ENCODE results near the gene PTGS2. TPM values are rescaled to one million over a fixed set of nuclear protein-coding genes. Genes with fewer than 3 reads are reported as not detected.

PTGS2 gene
- total and polyA plus RNA-seq, 10 donors: 0.20 to 8.3 (median 3.2) TPM

GRCh38 chr1:186636786-186637185 lies 43.4 kb downstream of the PTGS2 start:
- Histone ChIP-seq H3K9me3 (no peaks in the 10 kb centered on the region), H3K27ac (no peak overlapping the region), H3K27me3 (replicated peaks in 1 of 7) (no peaks in the 10 kb centered on the region), H3K4me1 (no peaks in the 10 kb centered on the region), H3K4me3 (no peak overlapping the region), H3K36me3 (no peaks in the 10 kb centered on the region)
- DNase-seq: no peak
- WGBS, 5 donors: 76 to 90% (median 86%) methylated on average over 2 of the region's 2 CpGs
- intact Hi-C loops (cut with DNase I; ENCODE audit: low total_unique reads): no loop called here
- TF ChIP-seq CTCF (IDR thresholded peaks at IDR 0.05 in 8 of 11, conservative IDR thresholded peaks at IDR 0.05 in 3 of 11): no peak
- TF ChIP-seq POLR2A (IDR thresholded peaks at IDR 0.05): no peak
- TF ChIP-seq POLR2AphosphoS5 (IDR thresholded peaks at IDR 0.05): no peak

- H3K4me3 ChIP-seq: no peak overlapping the region
- 89 to 96% (median 95%) methylated on average over 2 of the region's 2 CpGs for WGBS, 5 donors
- intact Hi-C loops (cut with DNase I; ENCODE audit: low total_unique reads): no loop called here
- no peaks in the 10 kb centered on the region for H3K9me3 ChIP-seq
- H3K4me1 ChIP-seq: no peaks in the 10 kb centered on the region
- H3K27me3 ChIP-seq (replicated peaks in 1 of 7): no peaks in the 10 kb centered on the region
- H3K36me3 ChIP-seq: no peaks in the 10 kb centered on the region
- no peak for DNase-seq
- no peak for TF ChIP-seq POLR2AphosphoS5 (IDR thresholded peaks at IDR 0.05)
- TF ChIP-seq CTCF (IDR thresholded peaks at IDR 0.05 in 8 of 11, conservative IDR thresholded peaks at IDR 0.05 in 3 of 11): no peak
- TF ChIP-seq POLR2A (IDR thresholded peaks at IDR 0.05): no peak
- H3K27ac ChIP-seq: no peak overlapping the region
These were observed 45.7 kb downstream of the PTGS2 start for GRCh38 chr1:186634511-186634910.

- 50 to 94% (median 76%) methylated on average over 1 of the region's 1 CpG for WGBS, 5 donors
- H3K9me3 ChIP-seq: no peaks in the 10 kb centered on the region
- no peaks in the 10 kb centered on the region for H3K27me3 ChIP-seq (replicated peaks in 1 of 7)
- no peak overlapping the region for H3K4me3 ChIP-seq
- DNase-seq: no peak
- H3K27ac ChIP-seq: no peak overlapping the region
- H3K4me1 ChIP-seq: no peaks in the 10 kb centered on the region
- no peak for TF ChIP-seq POLR2A (IDR thresholded peaks at IDR 0.05)
- TF ChIP-seq POLR2AphosphoS5 (IDR thresholded peaks at IDR 0.05): no peak
- no peak for TF ChIP-seq CTCF (IDR thresholded peaks at IDR 0.05 in 8 of 11, conservative IDR thresholded peaks at IDR 0.05 in 3 of 11)
- intact Hi-C loops (cut with DNase I; ENCODE audit: low total_unique reads): no loop called here
- no peaks in the 10 kb centered on the region for H3K36me3 ChIP-seq
These were observed 47.1 kb downstream of the PTGS2 start for GRCh38 chr1:186633116-186633515.

- H3K4me3 ChIP-seq: no peak overlapping the region
- intact Hi-C loops (cut with DNase I; ENCODE audit: low total_unique reads): no loop called here
- no peaks in the 10 kb centered on the region for H3K36me3 ChIP-seq
- WGBS, 5 donors: 76 to 92% (median 88%) methylated on average over 1 of the region's 1 CpG
- no peak for DNase-seq
- no peak for TF ChIP-seq POLR2A (IDR thresholded peaks at IDR 0.05)
- TF ChIP-seq CTCF (IDR thresholded peaks at IDR 0.05 in 8 of 11, conservative IDR thresholded peaks at IDR 0.05 in 3 of 11): no peak
- no peak for TF ChIP-seq POLR2AphosphoS5 (IDR thresholded peaks at IDR 0.05)
- no peaks in the 10 kb centered on the region for H3K9me3 ChIP-seq
- H3K4me1 ChIP-seq: no peaks in the 10 kb centered on the region
- H3K27ac ChIP-seq: no peak overlapping the region
- H3K27me3 ChIP-seq (replicated peaks in 1 of 7): peaks cover 0 to 4% (median 0%) of the 10 kb centered on the region in 7 donors
These were observed 50.9 kb downstream of the PTGS2 start for GRCh38 chr1:186629341-186629740.

Measured in spleen (tissue), 11 donors.